Large intestine (tissue), 3 donors: ENCODE measurements around the gene FRMD4A. TPM values are rescaled to one million over a fixed set of nuclear protein-coding genes. Genes with fewer than 3 reads are reported as not detected.

Source experiments
- DNase-seq, 2 donors: peaks; one replicate each; pipeline versions ENCODE4 v3.0.0 to v3.0.0-alpha.2; 2013
- H3K27ac ChIP-seq: one replicate; pipeline ENCODE4 v1.5.1; 2013; ENCODE audit warnings: low read length
- H3K27me3 ChIP-seq: 2 replicates; pipeline ENCODE4 v1.6.1; 2013; ENCODE audit warnings: low read length; ENCODE audit not compliant: control insufficient read depth, insufficient read depth
- H3K36me3 ChIP-seq: 2 replicates; pipeline ENCODE4 v1.6.1; 2013; ENCODE audit warnings: low read length; ENCODE audit not compliant: control insufficient read depth, insufficient read depth
- H3K4me1 ChIP-seq: one replicate; pipeline ENCODE4 v1.6.1; 2013; ENCODE audit warnings: low read length; ENCODE audit not compliant: control insufficient read depth, insufficient read depth
- H3K4me3 ChIP-seq: one replicate; pipeline ENCODE4 v1.5.1; 2013; ENCODE audit warnings: low read length
- H3K9me3 ChIP-seq: one replicate; pipeline ENCODE4 v1.6.1; 2013; ENCODE audit warnings: mild to moderate bottlenecking, low read depth, low read length, moderate library complexity; ENCODE audit not compliant: control insufficient read depth
- WGBS: methylation state at CpG from one replicate; pipeline ENCODE4 v1.1.5; 2013; ENCODE audit warnings: low lambda C conversion rate; ENCODE audit not compliant: insufficient coverage; 5-methylcytosine and 5-hydroxymethylcytosine counted together
- polyA plus RNA-seq: library from polyadenylated mRNA; unstranded; fragments of 120-200 nt; gene quantifications from one replicate; pipeline ENCODE4 v1.2.1, GENCODE V29; 2013

The FRMD4A gene
- polyA plus RNA-seq, 1 donor: 19.8 TPM

GRCh38 chr10:13659887-13660550, 670.7 kb downstream of the FRMD4A start:
- DNase-seq: peak in 1 of 2 donors; percentile 29
- 25% methylated on average over 2 of the region's 19 CpGs for WGBS
- Histone ChIP-seq H3K4me1 (no peaks in the 10 kb centered on the region), H3K36me3 (peaks cover 63% of the 10 kb centered on the region), H3K27ac (no peak overlapping the region), H3K27me3 (no peaks in the 10 kb centered on the region), H3K4me3 (no peak overlapping the region), H3K9me3 (no peaks in the 10 kb centered on the region)

DNA sequence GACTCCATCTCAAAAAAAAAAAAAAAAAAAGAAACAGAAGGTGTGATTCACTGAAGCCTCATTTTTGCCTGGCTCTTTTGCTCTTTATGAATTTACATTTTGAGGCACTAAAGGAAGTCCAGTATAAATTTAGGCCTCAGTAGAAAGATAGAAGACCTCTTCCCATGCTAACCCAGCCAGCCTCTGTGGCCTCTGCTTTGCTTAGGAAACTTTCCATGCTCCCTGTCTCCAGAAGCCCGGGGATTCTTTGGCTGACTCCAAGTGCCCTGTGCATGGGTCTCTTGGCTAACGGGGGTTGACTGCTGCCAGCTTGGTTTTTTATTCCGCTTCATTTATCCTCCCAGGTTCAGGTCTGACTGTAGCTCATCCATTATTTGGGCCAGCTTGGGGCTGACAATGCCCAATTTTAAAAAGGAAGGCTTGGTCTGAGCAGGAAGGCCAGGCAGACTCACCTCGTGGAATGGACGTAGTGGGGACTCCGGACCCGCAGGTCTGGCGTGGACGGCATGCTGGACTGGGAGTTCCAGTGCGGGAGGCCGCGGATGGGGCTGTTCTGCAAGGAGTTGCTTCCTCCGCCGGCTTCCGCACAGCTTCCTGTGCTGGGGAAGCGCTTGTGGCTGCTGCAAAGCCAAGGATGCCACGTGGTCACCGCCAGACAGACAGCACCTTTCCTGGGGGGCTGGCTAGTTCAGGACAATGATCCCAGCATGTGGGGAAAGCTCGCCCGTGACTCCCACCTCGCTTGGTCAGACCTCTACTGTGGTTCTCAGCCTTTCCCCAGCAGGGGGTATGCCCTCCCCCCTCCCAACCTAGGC, 671.6 kb downstream of the FRMD4A start:
- WGBS: no CpG with 5 or more reads among the region's 21 CpGs
- no peak for DNase-seq
- H3K36me3 ChIP-seq: peaks cover 68% of the 10 kb centered on the region
- no peaks in the 10 kb centered on the region for H3K9me3 ChIP-seq
- no peaks in the 10 kb centered on the region for H3K27me3 ChIP-seq
- no peaks in the 10 kb centered on the region for H3K4me1 ChIP-seq
- no peak overlapping the region for H3K4me3 ChIP-seq
- H3K27ac ChIP-seq: no peak overlapping the region

GRCh38 chr10:13658264-13658663, 672.5 kb downstream of the FRMD4A start:
- H3K27ac ChIP-seq: no peak overlapping the region
- peaks cover 68% of the 10 kb centered on the region for H3K36me3 ChIP-seq
- no peaks in the 10 kb centered on the region for H3K27me3 ChIP-seq
- no CpG with 5 or more reads among the region's 10 CpGs for WGBS
- H3K4me1 ChIP-seq: no peaks in the 10 kb centered on the region
- no peaks in the 10 kb centered on the region for H3K9me3 ChIP-seq
- no peak for DNase-seq
- H3K4me3 ChIP-seq: no peak overlapping the region

DNA sequence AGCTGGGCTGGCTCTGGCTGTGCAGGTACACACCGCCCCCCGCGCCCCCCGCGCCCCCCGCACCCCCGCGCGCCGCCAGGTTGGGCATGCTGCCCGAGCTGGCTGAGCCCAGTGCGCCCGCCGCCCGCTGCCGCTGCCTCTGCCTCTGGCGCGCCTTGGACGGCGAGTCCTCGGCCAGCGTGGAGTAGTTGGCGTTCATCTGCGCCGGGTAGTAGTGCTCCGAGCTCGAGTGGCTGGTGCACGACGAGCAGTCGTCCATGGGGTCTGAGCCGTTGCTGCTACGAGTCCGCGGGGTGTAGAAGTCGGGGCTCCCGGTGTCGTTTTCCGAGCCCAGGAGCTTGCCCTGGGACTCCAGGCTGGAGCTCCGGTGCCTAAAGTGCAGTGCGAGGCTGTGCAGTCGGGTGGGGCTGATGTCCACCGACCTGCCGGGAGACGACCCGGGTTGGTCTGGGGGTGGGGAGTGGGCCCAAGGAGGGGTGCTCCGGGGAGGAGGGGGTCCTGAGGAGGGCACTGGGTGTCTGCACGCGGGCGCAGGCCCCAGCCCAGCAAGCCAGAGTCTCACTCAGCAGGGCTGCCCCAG, 673.5 kb downstream of the FRMD4A start:
- H3K27ac ChIP-seq: no peak overlapping the region
- H3K27me3 ChIP-seq: no peaks in the 10 kb centered on the region
- peaks cover 67% of the 10 kb centered on the region for H3K36me3 ChIP-seq
- H3K9me3 ChIP-seq: no peaks in the 10 kb centered on the region
- no CpG with 5 or more reads among the region's 49 CpGs for WGBS
- no peaks in the 10 kb centered on the region for H3K4me1 ChIP-seq
- DNase-seq: no peak
- no peak overlapping the region for H3K4me3 ChIP-seq

DNA sequence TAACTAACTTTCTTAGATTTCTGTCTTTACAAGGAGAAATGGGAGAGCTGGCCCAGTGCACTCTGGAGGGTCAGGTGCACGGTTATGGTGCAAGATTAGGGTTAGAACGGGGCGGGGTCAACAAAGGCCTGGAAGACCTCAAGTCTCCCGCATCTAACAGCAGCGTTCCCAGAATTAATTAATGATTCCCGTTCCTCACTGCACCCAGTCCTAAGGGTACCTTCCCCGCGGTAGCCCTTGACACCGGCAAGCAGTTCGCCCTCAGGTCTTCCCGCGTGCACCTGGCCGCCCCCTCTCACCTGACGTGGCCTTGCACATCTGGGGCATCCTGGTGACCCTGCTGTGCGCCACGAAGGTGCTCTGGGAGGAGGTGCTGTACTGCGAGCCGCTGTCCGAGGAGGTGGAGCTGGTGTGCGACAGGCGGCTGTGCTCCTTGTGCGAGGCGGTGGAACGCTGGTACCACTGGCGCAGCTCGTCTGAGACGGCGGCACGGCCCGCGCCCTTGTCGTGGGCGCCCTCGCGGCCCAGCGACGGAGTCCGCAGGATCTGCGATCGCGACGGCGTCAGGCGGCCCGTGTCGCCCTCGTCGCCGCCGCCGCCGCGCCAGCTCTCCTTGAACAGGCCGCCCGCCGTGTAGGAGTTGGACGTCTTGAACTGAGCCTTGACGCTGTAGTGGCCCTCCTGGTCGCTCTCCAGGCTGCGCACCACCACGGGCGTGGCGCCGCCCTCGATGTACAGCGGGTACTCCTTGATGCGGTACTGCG, 674.2 kb downstream of the FRMD4A start:
- Histone ChIP-seq H3K9me3 (no peaks in the 10 kb centered on the region), H3K4me1 (no peaks in the 10 kb centered on the region), H3K36me3 (peaks cover 69% of the 10 kb centered on the region), H3K27ac (no peak overlapping the region), H3K4me3 (no peak overlapping the region), H3K27me3 (no peaks in the 10 kb centered on the region)
- no CpG with 5 or more reads among the region's 68 CpGs for WGBS
- DNase-seq: no peak

- DNase-seq: no peak
- H3K4me3 ChIP-seq: no peak overlapping the region
- no peak overlapping the region for H3K27ac ChIP-seq
- no peaks in the 10 kb centered on the region for H3K27me3 ChIP-seq
- H3K9me3 ChIP-seq: no peaks in the 10 kb centered on the region
- no peaks in the 10 kb centered on the region for H3K4me1 ChIP-seq
- WGBS: no CpG with 5 or more reads among the region's 4 CpGs
- peaks cover 79% of the 10 kb centered on the region for H3K36me3 ChIP-seq
Observed at GRCh38 chr10:13654846-13655245, 675.9 kb downstream of the FRMD4A start.

DNA sequence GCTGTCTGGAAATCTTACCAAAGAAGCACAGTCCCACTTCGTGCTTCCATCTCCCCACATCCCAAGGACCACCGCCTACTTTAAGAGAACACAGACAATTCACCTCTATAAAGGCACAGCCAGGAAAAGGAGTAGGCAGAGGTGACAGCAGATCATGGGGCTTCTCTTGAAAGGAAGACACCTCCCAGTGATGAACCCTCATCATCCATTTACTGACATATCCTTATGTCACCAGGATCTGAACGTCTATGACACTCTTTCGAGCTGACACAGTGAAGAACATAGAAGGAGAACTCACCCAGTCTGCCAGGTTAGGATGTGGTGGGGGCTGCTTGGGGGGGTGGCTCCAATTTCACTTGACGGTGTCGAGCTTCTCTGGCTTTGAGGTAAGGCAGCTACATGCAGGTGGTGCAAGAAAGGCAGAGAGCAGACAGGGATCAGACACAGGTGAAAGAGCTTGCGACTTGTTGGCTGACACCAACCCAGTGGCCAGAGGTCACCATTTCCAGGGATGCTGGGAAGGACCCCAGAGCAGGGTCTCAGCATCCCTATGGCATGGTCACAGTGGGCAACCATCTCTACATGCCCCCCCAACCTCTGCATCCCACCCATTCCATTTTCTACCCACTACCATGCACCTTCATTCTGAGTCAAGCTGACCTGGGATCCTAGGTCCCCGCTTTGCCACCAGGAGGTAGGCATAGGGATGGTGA, 676.5 kb downstream of the FRMD4A start:
- Histone ChIP-seq H3K9me3 (no peaks in the 10 kb centered on the region), H3K4me3 (no peak overlapping the region), H3K27ac (no peak overlapping the region), H3K36me3 (peaks cover 79% of the 10 kb centered on the region), H3K27me3 (no peaks in the 10 kb centered on the region), H3K4me1 (no peaks in the 10 kb centered on the region)
- no peak for DNase-seq
- WGBS: no CpG with 5 or more reads among the region's 8 CpGs

- H3K27ac ChIP-seq: no peak overlapping the region
- no peaks in the 10 kb centered on the region for H3K27me3 ChIP-seq
- H3K36me3 ChIP-seq: peaks cover 78% of the 10 kb centered on the region
- WGBS: no CpG with 5 or more reads among the region's 6 CpGs
- H3K4me3 ChIP-seq: no peak overlapping the region
- H3K4me1 ChIP-seq: no peaks in the 10 kb centered on the region
- no peaks in the 10 kb centered on the region for H3K9me3 ChIP-seq
- no peak for DNase-seq
Observed at GRCh38 chr10:13652860-13653259, 677.9 kb downstream of the FRMD4A start.

- no peaks in the 10 kb centered on the region for H3K27me3 ChIP-seq
- no peaks in the 10 kb centered on the region for H3K9me3 ChIP-seq
- no peak overlapping the region for H3K27ac ChIP-seq
- peaks cover 78% of the 10 kb centered on the region for H3K36me3 ChIP-seq
- WGBS: no CpG with 5 or more reads among the region's 5 CpGs
- no peaks in the 10 kb centered on the region for H3K4me1 ChIP-seq
- DNase-seq: no peak
- no peak overlapping the region for H3K4me3 ChIP-seq
Observed at GRCh38 chr10:13651969-13652720, 678.6 kb downstream of the FRMD4A start.
